ENCODE measurements around the gene ANO3. TPM values are rescaled to one million over a fixed set of nuclear protein-coding genes. Genes with fewer than 3 reads are reported as not detected.

Gene ANO3
- total RNA-seq, 3 donors from 2014 or later (not counting 1 experiment from before 2014, with no cell fraction given): not detected

DNA sequence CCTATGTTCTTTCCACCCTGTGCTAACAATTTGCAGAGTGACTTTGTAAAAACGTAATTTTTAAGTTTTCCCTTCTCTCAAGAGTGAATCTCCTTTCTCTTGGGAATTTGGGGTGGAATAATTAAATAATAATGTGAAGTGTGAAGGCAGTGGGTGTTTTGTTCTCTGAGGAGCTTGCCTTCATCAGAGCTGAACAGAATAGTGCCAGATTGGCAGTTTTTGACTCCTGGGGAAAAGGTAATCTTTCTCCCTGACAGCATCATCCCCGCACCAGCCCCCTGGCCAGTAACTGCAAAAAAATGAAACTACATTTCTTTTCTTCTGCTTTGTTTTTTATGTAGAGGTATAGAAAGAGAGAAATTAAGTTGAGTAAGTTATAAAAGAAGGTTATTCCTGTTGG lies 180.3 kb downstream of the ANO3 start:
- no peak for ATAC-seq
- no peak overlapping the region for H3K27ac ChIP-seq (ENCODE audit: low read length)
- H3K27me3 ChIP-seq (ENCODE audit: control insufficient read depth, insufficient read depth, low read length): no peaks in the 10 kb centered on the region
- DNase-seq: no peak
- WGBS (ENCODE audit: insufficient coverage): no CpG with 5 or more reads among the region's 2 CpGs
- no peaks in the 10 kb centered on the region for H3K9me3 ChIP-seq (ENCODE audit: control insufficient read depth, insufficient read depth, low read length)
- TF ChIP-seq CTCF (IDR thresholded peaks at IDR 0.05): no peak
- H3K27ac Mint-ChIP-seq: no peak overlapping the region
- no peak overlapping the region for H3K4me3 ChIP-seq (ENCODE audit: low read length)
- peaks cover 4 to 14% of the 10 kb centered on the region in 2 donors for H3K9me3 Mint-ChIP-seq
- no peaks in the 10 kb centered on the region for H3K4me1 ChIP-seq (ENCODE audit: control insufficient read depth, insufficient read depth, low read length)
- H3K36me3 ChIP-seq (ENCODE audit: control insufficient read depth, insufficient read depth, low read length): no peaks in the 10 kb centered on the region
- H3K36me3 Mint-ChIP-seq: no peaks in the 10 kb centered on the region
- H3K27me3 Mint-ChIP-seq (ENCODE audit: low read depth in 2 of 2): no peaks in the 10 kb centered on the region
- H3K4me1 Mint-ChIP-seq: no peaks in the 10 kb centered on the region
- intact Hi-C loops (cut with micrococcal nuclease): no loop called here
- H3K4me3 Mint-ChIP-seq: no peak overlapping the region

DNA sequence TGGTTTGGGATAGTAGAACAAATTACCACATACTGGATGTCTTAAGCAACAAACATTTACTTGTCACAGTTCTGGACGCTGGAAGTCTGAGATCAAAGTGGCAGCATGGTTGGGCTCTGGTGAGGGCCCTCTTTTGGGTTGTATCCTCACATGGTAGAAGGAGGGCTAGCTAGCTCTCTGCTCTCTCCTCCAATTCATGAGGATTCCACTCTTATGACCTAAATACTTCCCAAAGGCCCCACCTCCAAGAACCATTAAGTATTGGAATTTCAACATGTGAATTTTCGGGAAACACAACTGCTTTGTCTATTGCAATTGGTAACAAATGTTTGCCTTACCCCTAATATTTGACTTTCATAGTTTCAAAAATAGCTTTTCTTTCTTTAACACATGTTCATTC lies 187.5 kb downstream of the ANO3 start:
- WGBS (ENCODE audit: insufficient coverage): 83% methylated on average over 1 of the region's 2 CpGs
- H3K27me3 ChIP-seq (ENCODE audit: control insufficient read depth, insufficient read depth, low read length): no peaks in the 10 kb centered on the region
- H3K27ac ChIP-seq (ENCODE audit: low read length): no peak overlapping the region
- no peaks in the 10 kb centered on the region for H3K9me3 ChIP-seq (ENCODE audit: control insufficient read depth, insufficient read depth, low read length)
- H3K36me3 Mint-ChIP-seq: no peaks in the 10 kb centered on the region
- intact Hi-C loops (cut with micrococcal nuclease): no loop called here
- H3K4me3 ChIP-seq (ENCODE audit: low read length): no peak overlapping the region
- no peak overlapping the region for H3K4me3 Mint-ChIP-seq
- H3K27ac Mint-ChIP-seq: no peak overlapping the region
- peaks cover 0 to 4% of the 10 kb centered on the region in 2 donors for H3K9me3 Mint-ChIP-seq
- no peaks in the 10 kb centered on the region for H3K36me3 ChIP-seq (ENCODE audit: control insufficient read depth, insufficient read depth, low read length)
- DNase-seq (no peak), ATAC-seq (no peak)
- H3K27me3 Mint-ChIP-seq (ENCODE audit: low read depth in 2 of 2): no peaks in the 10 kb centered on the region
- no peaks in the 10 kb centered on the region for H3K4me1 ChIP-seq (ENCODE audit: control insufficient read depth, insufficient read depth, low read length)
- no peak for TF ChIP-seq CTCF (IDR thresholded peaks at IDR 0.05)
- H3K4me1 Mint-ChIP-seq: no peaks in the 10 kb centered on the region

DNA sequence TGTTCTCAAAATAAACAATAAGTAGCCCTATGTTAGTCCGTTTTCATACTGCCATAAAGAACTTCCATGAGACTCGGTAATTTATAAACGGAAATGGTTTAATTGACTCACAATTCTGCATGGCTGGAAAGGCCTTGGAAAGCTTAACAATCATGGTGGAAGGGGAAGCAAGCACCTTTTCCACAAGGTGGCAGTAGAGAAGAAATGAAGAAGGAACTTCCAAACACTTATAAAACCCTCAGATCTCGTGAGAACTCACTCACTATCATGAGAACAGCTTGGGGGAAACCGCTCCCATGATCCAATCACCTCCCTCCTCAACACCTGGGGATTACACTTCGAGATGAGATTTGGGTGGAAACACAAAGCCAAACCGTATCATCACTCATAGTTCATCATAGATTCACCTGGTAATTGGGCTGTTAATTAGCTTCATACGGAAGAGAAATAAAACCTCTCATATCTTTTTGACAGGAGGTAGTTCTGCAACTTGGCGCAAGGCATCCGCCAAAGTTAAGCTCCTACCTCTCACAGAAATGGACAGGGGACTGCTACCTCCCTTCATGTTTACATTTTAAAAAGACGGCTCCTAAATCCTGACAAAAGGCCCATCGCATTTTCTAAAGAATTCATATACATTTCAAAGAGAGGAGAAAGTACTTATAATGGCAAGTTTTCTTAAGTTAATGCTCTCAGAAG lies 191.1 kb downstream of the ANO3 start:
- intact Hi-C loops (cut with micrococcal nuclease): no loop called here
- no peaks in the 10 kb centered on the region for H3K36me3 Mint-ChIP-seq
- peaks cover 0 to 6% of the 10 kb centered on the region in 2 donors for H3K9me3 Mint-ChIP-seq
- WGBS (ENCODE audit: insufficient coverage): 70% methylated on average over 10 of the region's 12 CpGs
- Histone ChIP-seq H3K4me3 (ENCODE audit: low read length) (no peak overlapping the region), H3K36me3 (ENCODE audit: control insufficient read depth, insufficient read depth, low read length) (no peaks in the 10 kb centered on the region), H3K9me3 (ENCODE audit: control insufficient read depth, insufficient read depth, low read length) (no peaks in the 10 kb centered on the region), H3K27ac (ENCODE audit: low read length) (no peak overlapping the region), H3K27me3 (ENCODE audit: control insufficient read depth, insufficient read depth, low read length) (no peaks in the 10 kb centered on the region), H3K4me1 (ENCODE audit: control insufficient read depth, insufficient read depth, low read length) (no peaks in the 10 kb centered on the region)
- no peak overlapping the region for H3K4me3 Mint-ChIP-seq
- no peak for ATAC-seq
- H3K4me1 Mint-ChIP-seq: no peaks in the 10 kb centered on the region
- H3K27me3 Mint-ChIP-seq (ENCODE audit: low read depth in 2 of 2): no peaks in the 10 kb centered on the region
- no peak for DNase-seq
- no peak for TF ChIP-seq CTCF (IDR thresholded peaks at IDR 0.05)
- H3K27ac Mint-ChIP-seq: no peak overlapping the region

DNA sequence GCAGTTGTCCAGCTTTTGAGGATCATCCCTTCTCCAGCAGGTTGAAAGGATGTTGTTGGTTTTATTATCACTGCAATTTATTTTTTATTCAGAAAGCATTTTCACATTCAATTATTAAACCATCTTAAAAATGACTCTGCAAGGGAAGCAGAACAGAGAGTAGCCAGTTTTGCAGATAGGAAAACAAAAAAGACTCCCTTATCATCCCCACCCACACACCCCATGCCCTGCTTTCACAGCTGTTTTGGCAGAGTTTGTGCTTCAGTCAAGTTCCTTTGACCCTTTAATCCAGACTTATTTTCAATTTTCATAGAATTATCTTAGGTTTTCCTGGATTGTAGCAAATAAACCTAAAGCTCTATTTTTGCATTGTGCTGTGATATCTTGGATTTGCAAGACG lies 195.8 kb downstream of the ANO3 start:
- no peaks in the 10 kb centered on the region for H3K36me3 Mint-ChIP-seq
- Histone ChIP-seq H3K27ac (ENCODE audit: low read length) (no peak overlapping the region), H3K4me3 (ENCODE audit: low read length) (no peak overlapping the region), H3K27me3 (ENCODE audit: control insufficient read depth, insufficient read depth, low read length) (no peaks in the 10 kb centered on the region), H3K4me1 (ENCODE audit: control insufficient read depth, insufficient read depth, low read length) (no peaks in the 10 kb centered on the region), H3K9me3 (ENCODE audit: control insufficient read depth, insufficient read depth, low read length) (no peaks in the 10 kb centered on the region), H3K36me3 (ENCODE audit: control insufficient read depth, insufficient read depth, low read length) (no peaks in the 10 kb centered on the region)
- no peaks in the 10 kb centered on the region for H3K4me1 Mint-ChIP-seq
- WGBS (ENCODE audit: insufficient coverage): 57% methylated on average over 1 of the region's 1 CpG
- no peak for ATAC-seq
- H3K27ac Mint-ChIP-seq: no peak overlapping the region
- no peak overlapping the region for H3K4me3 Mint-ChIP-seq
- TF ChIP-seq CTCF (IDR thresholded peaks at IDR 0.05): no peak
- peaks cover 2% of the 10 kb centered on the region in 2 donors for H3K9me3 Mint-ChIP-seq
- no peaks in the 10 kb centered on the region for H3K27me3 Mint-ChIP-seq (ENCODE audit: low read depth in 2 of 2)
- intact Hi-C loops (cut with micrococcal nuclease): no loop called here
- DNase-seq: no peak

All from natural killer cell (primary cell).